Peyer's patch (tissue), 4 donors: ENCODE results near the gene RIMBP3C. TPM values are rescaled to one million over a fixed set of nuclear protein-coding genes. Genes with fewer than 3 reads are reported as not detected.
"Not testable (repeated sequence)": the region's sequence is repeated elsewhere in the genome, so short reads cannot be mapped to it uniquely, and the experiment has no call there.

Experiments
- DNase-seq, 3 donors: peaks; one replicate each; pipeline ENCODE4 v3.0.0-alpha.2; 2017 to 2019
- H3K27ac ChIP-seq, 4 donors: fragments of 200-600 bp; sonication (generic); one replicate each; pipeline ENCODE4 v1.5.1; 2016 to 2019
- H3K27me3 ChIP-seq, 2 donors: fragments of 200-600 bp; sonication (generic); one replicate each; pipeline ENCODE4 v1.5.1; 2019
- H3K36me3 ChIP-seq, 3 donors: fragments of 200-600 bp; sonication (generic); one replicate each; pipeline ENCODE4 v1.5.1; 2016 to 2019
- H3K4me1 ChIP-seq, 4 donors: fragments of 200-600 bp; sonication (generic); one replicate each; pipeline ENCODE4 v1.5.1; 2016 to 2019
- H3K4me3 ChIP-seq, 4 donors: fragments of 200-600 bp; sonication (generic); 1 replicate in 3 of 4; 2 replicates in 1 of 4; pipeline ENCODE4 v1.5.1; 2016 to 2019; ENCODE audit warnings: mild to moderate bottlenecking in 1 of 4
- H3K9me3 ChIP-seq, 4 donors: fragments of 200-600 bp; sonication (generic); one replicate each; pipeline ENCODE4 v1.5.1; 2016 to 2019; ENCODE audit warnings: mild to moderate bottlenecking in 1 of 4
- total RNA-seq, 4 donors: library from RNA; depleted of rRNA; stranded (reverse); fragments of >200 nt; gene quantifications; one replicate each; pipeline ENCODE4 v1.1.0, GENCODE V29; 2016

RIMBP3C gene
- total RNA-seq, 4 donors from 2014 or later = 0.54 to 0.83 TPM; not detected in 2

- H3K4me1 ChIP-seq, H3K9me3 ChIP-seq, DNase-seq, H3K27me3 ChIP-seq, H3K4me3 ChIP-seq, H3K36me3 ChIP-seq, H3K27ac ChIP-seq: not testable (repeated sequence)
Observed at GRCh38 chr22:21532863-21533648, 18.2 kb downstream of the RIMBP3C start.

GRCh38 chr22:21531525-21531924 is 19.7 kb downstream of the RIMBP3C start:
- not testable (repeated sequence) for DNase-seq, H3K4me1 ChIP-seq, H3K9me3 ChIP-seq, H3K27ac ChIP-seq, H3K4me3 ChIP-seq, H3K36me3 ChIP-seq, H3K27me3 ChIP-seq

GRCh38 chr22:21526705-21527500 is 24.4 kb downstream of the RIMBP3C start:
- H3K9me3 ChIP-seq, H3K27ac ChIP-seq, H3K27me3 ChIP-seq, DNase-seq, H3K4me3 ChIP-seq, H3K4me1 ChIP-seq, H3K36me3 ChIP-seq: not testable (repeated sequence)

- H3K9me3 ChIP-seq, H3K27me3 ChIP-seq, H3K4me3 ChIP-seq, H3K36me3 ChIP-seq, H3K4me1 ChIP-seq, H3K27ac ChIP-seq: not testable (repeated sequence)
- peak in 1 of 3 donors; percentile 48 for DNase-seq
Observed at GRCh38 chr22:21516970-21517764, 34.1 kb downstream of the RIMBP3C start.

GRCh38 chr22:21516522-21516921 is 34.7 kb downstream of the RIMBP3C start:
- H3K36me3 ChIP-seq, H3K9me3 ChIP-seq, H3K4me1 ChIP-seq, H3K4me3 ChIP-seq, H3K27ac ChIP-seq, DNase-seq, H3K27me3 ChIP-seq: not testable (repeated sequence)

- H3K27me3 ChIP-seq, H3K4me1 ChIP-seq, H3K4me3 ChIP-seq, H3K27ac ChIP-seq, H3K9me3 ChIP-seq, DNase-seq, H3K36me3 ChIP-seq: not testable (repeated sequence)
Observed at GRCh38 chr22:21515234-21515633, 36.0 kb downstream of the RIMBP3C start.

GRCh38 chr22:21514117-21514516 is 37.1 kb downstream of the RIMBP3C start:
- H3K36me3 ChIP-seq, H3K4me3 ChIP-seq, H3K4me1 ChIP-seq, H3K27me3 ChIP-seq, H3K27ac ChIP-seq, DNase-seq, H3K9me3 ChIP-seq: not testable (repeated sequence)

GRCh38 chr22:21512022-21512421 is 39.2 kb downstream of the RIMBP3C start:
- DNase-seq, H3K36me3 ChIP-seq, H3K4me3 ChIP-seq, H3K9me3 ChIP-seq, H3K4me1 ChIP-seq, H3K27ac ChIP-seq, H3K27me3 ChIP-seq: not testable (repeated sequence)

GRCh38 chr22:21510397-21510796 is 40.9 kb downstream of the RIMBP3C start:
- H3K27me3 ChIP-seq, H3K27ac ChIP-seq, DNase-seq, H3K36me3 ChIP-seq, H3K4me1 ChIP-seq, H3K4me3 ChIP-seq, H3K9me3 ChIP-seq: not testable (repeated sequence)

GRCh38 chr22:21499623-21500506 is 51.4 kb downstream of the RIMBP3C start:
- DNase-seq, H3K36me3 ChIP-seq, H3K9me3 ChIP-seq, H3K27me3 ChIP-seq, H3K27ac ChIP-seq, H3K4me1 ChIP-seq, H3K4me3 ChIP-seq: not testable (repeated sequence)

- H3K27me3 ChIP-seq, H3K36me3 ChIP-seq, DNase-seq, H3K4me1 ChIP-seq, H3K27ac ChIP-seq, H3K4me3 ChIP-seq, H3K9me3 ChIP-seq: not testable (repeated sequence)
Observed at GRCh38 chr22:21498489-21498888, 52.8 kb downstream of the RIMBP3C start.

- H3K4me3 ChIP-seq, H3K9me3 ChIP-seq, H3K4me1 ChIP-seq, H3K27ac ChIP-seq, H3K36me3 ChIP-seq, H3K27me3 ChIP-seq, DNase-seq: not testable (repeated sequence)
Observed at GRCh38 chr22:21497984-21498383, 53.3 kb downstream of the RIMBP3C start.
